Stimulated activated CD8-positive, alpha-beta memory T cell treated with anti-CD3 and anti-CD28 coated beads, Interleukin-12 subunit alpha, Interleukin-12 subunit beta, amount 100 ng/mL, for 1 hour (primary cell): ENCODE results near the gene TNFAIP1.

Experiments
- DNase-seq: peaks from one replicate; pipeline ENCODE4 v3.0.0-alpha.2; 2020; ENCODE audit warnings: low read depth

TNFAIP1 gene

DNA sequence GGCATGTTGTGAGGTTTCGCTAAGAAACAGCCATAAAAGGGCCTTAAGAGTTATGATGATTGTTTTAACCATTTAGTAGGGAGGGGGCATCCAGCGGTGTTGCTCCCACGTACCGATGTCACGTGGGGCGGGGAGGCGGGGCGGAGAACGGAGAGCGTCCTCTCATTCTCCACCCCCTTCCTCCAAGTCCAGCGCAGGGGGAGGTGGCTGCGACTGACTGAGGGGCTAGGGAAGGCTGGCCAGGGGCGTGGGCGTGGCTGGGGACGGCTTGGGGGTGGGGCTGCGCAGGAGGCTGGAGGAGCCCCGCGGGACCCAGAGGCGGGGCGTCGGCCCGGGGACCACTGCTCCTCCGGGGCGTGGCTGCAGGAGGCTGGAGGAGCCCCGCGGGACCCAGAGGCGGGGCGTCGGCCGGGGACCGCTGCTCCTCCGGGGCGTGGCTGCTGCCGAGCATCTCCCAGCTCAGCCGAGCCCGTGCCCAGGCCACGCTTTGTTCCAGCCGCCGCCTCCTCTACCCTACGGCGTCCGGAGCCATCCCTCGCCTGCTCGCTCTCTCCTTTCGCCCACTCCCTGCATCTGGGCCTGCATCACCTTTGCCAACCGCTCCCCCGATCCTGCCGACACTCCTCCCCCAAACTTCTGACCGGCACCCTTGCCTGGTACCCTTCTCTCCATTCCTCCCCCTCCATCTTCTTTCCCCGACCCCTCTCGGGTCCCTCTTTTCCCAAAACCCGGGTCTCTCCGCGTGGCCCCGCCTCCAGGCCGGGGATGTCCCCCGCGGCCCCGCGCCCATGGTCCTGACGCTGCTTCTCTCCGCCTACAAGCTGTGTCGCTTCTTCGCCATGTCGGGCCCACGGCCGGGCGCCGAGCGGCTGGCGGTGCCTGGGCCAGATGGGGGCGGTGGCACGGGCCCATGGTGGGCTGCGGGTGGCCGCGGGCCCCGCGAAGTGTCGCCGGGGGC, 36.0 kb downstream of the TNFAIP1 start, which contains the start of gene SARM1:
Gene SARM1, plus strand, starts transcription at position 450 of the 958 bp plus-strand sequence. Its CDS starts 339 bp downstream, at position 789.
- peak; percentile 62 for DNase-seq

DNA sequence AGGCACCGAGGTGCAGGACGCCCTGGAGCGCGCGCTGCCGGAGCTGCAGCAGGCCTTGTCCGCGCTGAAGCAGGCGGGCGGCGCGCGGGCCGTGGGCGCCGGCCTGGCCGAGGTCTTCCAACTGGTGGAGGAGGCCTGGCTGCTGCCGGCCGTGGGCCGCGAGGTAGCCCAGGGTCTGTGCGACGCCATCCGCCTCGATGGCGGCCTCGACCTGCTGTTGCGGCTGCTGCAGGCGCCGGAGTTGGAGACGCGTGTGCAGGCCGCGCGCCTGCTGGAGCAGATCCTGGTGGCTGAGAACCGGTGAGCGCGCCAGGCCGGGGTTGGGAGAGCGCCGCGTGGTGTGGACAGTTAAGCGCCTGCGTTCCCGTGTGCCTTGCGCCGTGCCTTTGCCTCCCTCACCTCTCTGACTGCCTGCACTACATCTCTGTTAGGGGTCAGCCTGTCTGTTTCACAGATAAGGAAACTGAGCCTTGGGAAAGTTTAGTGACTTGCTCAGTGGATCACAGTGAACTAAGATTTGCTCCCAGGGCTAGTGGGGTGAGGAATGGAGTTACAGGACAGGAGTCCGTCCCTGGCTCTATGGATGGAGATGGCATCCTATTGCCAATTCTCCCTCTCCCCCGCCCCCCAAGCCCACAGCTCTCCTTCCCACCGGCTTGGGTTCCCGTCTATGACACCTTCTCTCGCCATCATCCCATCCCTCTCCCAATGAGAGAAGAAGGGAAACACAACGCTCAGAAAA, 36.8 kb downstream of the TNFAIP1 start:
- no peak for DNase-seq

DNA sequence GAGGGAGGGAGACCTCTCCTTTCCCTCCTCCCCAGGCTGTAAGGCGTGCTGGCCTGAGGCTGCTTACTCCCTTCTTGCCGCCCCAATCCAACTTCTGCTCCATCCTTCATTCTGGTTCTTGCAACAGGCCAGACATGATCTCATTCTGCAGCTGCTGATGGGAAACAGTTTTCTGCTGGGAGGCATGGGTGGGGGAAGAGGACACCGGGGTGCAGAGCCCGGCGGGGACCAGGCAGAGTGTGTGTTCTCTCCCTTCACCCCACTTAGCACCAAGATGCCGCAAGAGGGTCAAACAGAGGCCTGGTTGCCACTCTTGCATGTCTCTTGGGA, 37.3 kb downstream of the TNFAIP1 start:
- no peak for DNase-seq

DNA sequence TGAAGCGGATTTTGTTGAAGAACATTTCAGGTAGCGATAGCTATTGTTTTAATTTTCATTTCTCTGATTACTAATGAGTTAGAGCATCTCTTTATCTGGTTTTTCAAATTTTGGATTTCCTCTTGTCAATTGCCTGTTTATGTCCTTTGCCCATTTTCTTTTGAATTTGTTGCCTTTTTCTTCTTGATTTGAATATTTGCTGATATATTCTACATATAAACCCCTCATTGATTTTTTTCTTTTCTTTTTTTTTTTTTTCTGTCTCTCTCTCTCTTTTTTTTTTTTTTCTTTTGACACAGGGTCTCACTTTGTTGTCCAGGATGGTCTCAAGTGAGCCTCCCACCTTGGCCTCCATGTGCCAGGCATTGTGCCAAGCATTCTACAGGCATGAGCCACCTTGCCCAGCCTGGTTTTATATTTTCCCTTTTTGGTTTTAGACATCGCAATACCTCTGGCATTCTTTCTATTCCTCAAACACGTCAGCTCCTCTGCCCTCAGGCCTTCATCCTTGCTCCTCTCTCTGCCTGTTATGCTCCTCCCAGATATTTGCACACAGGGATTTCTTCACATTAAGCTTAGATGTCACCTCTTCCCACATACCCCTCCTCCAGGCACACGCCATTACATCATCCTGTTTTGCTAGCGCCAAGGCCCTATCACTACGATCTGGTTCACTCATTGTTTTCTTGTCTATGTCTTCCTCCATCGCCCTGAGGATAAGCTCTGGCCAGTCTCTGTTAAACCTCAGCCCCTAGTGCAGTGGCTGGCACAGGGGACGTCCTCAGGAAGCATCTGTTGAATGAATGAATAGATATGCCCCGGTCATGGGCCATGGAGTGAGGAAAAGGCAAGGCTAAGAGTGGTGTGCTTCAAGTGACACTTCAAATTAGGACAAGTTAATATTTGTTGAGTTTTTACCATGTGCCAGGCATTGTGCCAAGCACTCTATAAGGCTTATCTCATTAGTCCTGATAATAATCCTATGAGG, 44.5 kb downstream of the TNFAIP1 start:
- no peak for DNase-seq

DNA sequence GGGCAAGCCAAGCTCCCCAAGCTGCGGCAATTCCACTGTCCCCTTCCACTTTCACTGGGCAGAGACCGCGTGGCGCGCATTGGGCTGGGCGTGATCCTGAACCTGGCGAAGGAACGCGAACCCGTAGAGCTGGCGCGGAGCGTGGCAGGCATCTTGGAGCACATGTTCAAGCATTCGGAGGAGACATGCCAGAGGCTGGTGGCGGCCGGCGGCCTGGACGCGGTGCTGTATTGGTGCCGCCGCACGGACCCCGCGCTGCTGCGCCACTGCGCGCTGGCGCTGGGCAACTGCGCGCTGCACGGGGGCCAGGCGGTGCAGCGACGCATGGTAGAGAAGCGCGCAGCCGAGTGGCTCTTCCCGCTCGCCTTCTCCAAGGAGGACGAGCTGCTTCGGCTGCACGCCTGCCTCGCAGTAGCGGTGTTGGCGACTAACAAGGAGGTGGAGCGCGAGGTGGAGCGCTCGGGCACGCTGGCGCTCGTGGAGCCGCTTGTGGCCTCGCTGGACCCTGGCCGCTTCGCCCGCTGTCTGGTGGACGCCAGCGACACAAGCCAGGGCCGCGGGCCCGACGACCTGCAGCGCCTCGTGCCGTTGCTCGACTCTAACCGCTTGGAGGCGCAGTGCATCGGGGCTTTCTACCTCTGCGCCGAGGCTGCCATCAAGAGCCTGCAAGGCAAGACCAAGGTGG, 45.7 kb downstream of the TNFAIP1 start:
- no peak for DNase-seq

DNA sequence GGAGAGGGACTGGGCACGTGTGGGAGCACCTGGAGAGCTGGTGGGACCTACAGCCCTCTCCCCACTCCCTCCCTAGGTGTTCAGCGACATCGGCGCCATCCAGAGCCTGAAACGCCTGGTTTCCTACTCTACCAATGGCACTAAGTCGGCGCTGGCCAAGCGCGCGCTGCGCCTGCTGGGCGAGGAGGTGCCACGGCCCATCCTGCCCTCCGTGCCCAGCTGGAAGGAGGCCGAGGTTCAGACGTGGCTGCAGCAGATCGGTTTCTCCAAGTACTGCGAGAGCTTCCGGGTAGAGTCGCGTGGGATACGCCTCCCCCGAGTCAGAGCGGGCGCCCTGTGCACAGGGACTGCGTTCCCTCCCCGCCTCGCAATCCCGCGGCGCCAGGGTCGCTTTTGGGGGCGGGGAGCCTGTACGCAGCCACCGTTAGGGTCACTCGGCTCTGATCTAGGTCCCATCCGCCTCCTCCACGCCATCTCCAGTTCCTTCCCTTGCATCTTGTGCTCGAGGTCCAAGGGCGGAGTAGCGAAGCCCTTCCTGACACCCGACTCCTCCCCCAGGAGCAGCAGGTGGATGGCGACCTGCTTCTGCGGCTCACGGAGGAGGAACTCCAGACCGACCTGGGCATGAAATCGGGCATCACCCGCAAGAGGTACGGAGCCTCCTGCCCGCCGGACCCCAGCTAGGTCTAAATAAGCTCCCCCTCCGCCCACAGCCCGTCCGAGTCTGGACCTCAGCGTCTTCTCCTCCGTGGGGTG, 48.9 kb downstream of the TNFAIP1 start:
- peak; percentile 45 for DNase-seq

DNA sequence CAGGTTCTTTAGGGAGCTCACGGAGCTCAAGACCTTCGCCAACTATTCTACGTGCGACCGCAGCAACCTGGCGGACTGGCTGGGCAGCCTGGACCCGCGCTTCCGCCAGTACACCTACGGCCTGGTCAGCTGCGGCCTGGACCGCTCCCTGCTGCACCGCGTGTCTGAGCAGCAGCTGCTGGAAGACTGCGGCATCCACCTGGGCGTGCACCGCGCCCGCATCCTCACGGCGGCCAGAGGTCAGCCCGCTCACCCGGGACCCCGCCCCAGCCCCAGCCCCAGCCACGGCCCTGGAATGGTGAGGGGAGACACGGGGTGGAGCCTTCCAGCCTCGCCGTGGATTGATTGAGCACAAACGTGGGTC, 49.5 kb downstream of the TNFAIP1 start:
- DNase-seq, result no peak

DNA sequence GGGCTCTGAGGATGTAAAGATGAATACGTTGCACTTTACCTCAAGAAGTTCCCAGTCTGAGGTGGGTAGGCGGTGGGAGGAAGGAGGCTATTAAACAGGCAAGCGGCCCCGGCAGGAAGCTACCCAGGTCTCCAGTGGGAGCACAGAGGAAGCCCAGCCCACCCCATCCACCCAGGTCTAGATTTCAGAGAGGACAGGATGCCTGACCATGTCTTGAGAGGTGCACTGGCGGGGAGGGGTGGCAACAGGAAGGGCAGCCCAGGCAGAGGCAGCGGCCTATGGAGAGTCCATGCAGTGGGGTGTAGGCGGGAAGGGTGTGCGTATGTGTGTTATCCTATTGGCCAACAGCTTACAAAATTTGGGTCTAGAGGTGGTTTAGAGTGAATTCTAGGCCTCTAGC, 49.8 kb downstream of the TNFAIP1 start:
- DNase-seq, result no peak

DNA sequence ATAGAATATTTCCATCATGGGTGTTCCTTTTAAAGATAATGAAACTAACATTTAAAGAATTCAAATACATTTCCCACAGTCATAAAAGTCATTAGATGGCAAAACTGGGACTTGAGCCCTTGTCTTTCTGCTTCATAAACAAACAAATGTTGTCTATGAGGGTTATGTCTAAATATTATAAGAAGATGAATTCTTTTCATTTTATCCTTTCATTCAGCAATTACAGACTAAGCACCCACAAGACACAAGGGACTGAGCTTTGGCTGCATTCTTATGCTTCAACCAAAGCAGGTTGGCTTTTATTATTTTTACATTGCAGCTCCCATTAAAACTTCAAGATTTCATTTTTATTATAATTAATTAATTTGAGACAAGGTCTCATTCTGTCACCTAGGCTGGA, 50.8 kb downstream of the TNFAIP1 start:
- DNase-seq, result no peak

DNA sequence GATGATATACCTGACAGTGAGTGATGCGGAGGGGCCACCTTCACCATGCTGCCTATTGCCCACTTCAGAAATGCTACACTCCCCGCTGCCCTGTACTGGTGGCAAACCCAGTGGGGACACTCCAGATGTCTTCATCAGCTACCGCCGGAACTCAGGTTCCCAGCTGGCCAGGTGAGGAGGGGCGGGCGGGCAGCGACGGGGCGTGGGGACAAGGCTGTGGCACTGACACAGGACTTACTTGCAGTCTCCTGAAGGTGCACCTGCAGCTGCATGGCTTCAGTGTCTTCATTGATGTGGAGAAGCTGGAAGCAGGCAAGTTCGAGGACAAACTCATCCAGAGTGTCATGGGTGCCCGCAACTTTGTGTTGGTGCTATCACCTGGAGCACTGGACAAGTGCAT, 52.5 kb downstream of the TNFAIP1 start:
- no peak for DNase-seq

DNA sequence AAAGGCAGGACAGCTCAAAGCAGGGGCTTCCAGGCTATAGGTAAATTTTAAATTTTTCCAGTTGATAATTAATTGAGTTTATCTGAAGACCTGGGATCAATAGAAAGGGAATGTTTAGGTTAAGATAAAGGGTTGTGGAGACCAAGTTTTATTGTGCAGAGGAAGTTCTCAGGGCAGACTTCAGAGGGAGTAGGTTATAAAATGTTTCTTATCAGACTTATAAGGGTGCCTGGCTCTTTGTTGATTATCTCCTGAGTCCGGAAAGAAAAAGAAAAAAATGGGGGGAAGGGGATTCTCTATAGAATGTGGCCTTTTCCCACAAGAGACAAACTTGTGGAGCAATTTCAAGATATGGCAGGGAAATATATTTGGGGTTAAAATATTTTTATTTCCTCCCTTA, 54.6 kb downstream of the TNFAIP1 start:
- DNase-seq, result no peak

DNA sequence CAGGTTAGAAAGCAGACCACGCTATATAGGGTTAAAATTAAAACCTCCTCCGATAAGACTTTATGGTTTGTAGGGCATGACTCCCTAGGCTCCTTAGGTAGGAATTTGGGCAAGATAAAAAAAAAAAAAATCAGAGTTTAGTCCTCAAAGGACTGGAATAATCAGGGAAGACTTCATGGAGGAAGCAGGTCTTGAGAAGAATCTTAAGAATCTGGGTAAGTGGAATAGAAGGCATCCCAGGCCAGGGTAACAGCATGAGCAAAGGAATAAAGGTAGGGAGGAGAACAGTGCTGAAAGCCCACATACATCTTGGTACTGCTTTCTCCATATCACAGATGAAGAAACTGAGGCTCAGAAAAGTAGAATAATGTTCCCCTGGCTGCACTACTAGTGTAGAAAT, 55.0 kb downstream of the TNFAIP1 start:
- DNase-seq, result no peak

DNA sequence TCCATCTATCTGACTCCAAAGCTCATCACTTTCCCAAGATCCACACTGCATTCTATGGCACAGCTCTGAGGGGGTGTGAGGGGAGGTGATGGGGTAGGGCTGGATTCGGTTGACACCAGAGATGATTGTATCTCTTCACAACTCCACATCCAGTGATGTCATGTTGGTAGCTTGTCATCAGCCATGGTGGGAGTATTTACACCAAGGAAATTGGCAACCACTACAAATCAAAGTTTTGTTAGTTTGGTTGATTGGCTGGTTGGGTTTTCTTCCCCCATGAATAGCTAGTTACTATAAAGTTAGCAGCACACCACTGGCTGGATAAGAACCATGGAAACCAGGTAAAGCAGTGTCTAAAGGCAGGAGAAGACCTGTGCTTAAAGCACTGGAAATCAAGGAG, 55.4 kb downstream of the TNFAIP1 start:
- DNase-seq, result no peak

DNA sequence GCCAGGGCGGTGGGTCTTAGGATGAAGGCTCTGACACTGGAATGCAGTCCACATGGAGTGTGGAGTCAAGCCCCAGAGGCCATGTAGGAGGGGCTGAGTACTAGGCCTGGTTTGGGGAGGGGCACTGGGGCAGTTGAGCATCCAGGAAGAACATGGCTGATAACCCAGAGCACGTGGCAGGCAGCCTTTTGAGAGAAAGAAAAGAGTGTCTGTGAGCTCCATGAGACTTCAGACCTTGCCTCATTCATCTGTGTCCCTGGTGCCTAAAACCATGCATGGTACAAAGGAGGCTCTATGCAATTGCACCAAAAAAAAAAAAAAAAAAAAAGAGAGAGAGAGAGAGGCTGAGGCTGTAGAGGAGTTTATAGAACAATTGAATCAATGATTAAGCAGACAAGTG, 55.8 kb downstream of the TNFAIP1 start:
- no peak for DNase-seq

DNA sequence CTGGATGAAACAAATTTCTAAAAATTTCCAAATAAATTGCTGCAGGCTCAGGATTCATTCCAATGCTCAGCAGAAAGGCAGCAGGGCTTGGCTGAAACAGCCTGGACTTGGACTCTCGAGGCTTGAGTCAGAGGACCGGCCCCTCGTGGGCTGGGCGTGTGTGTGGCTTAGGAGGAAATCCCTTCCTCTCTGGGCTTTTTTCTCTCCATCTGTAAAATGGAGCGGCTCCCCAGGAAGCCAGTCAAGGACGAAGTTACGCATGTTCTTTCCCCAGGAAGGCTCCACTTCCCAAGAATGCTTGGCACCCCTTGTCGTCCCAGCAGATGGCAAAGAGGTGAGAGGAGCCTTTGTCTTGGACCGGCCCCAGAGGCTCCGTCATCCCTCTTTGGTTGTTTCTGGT, 56.9 kb downstream of the TNFAIP1 start:
- no peak for DNase-seq

DNA sequence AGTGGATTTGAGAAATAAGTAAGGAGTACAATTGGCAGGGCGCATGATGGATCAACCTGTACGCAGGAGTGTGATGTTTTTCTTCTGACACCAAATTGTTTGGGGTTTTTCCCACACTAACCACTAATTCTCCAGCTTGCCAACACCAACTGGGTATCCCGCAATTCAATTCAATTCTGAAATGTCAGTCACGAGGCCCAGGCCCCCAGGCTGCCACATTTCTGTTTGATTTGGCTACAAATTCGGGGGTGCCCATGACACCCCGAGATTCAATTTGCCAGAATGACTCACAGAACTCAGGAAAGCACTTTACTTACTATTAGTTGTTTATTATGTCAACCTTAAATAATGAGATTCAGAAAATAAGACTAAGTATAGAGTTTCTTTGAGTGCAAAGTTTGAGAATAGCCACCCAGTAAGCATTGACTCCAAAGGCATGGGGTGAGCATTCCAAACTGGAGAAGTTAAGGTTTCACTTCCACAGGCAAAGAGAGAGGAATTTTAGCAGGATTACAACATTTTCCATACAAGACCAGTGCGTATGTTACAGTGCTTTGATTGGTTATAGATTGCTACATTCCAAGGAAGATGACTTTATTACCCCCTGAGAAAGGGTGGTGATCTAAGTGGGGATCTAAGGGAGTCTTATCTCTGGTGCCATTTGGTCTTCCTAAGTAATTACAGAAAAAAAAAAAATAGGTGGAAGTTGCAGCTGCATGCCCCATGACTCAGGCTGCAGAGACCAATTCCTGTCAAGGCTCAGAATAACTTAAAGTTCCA, 59.0 kb downstream of the TNFAIP1 start:
- no peak for DNase-seq

DNA sequence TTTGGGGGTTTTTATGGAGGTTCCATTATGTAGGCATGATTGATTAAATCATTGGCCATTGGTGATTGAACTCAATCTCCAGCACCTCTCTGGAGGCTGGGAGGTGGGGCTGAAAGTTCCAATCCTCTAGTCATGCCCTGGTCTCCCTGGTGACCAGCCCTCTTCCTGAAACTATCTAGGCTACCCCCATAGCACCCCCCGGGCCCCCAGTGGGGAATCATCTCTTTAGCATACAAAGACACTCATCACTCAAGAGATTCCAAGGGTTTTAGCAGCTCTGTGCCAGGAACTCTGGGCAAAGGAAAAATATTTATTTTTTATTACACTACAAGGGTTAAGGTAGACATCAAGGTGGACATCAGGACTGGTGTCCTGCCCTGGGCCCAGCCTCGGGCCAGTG, 59.9 kb downstream of the TNFAIP1 start:
- DNase-seq, result no peak

DNA sequence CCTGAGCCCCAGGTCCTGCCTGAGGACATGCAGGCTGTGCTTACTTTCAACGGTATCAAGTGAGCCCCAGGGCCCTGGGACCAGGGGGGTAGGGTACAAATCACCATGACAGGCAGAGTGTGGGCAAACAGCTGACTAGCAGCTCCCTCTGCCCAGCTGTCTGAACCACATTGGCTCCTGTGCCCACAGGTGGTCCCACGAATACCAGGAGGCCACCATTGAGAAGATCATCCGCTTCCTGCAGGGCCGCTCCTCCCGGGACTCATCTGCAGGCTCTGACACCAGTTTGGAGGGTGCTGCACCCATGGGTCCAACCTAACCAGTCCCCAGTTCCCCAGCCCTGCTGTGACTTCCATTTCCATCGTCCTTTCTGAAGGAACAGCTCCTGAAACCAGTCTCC, 60.4 kb downstream of the TNFAIP1 start:
- no peak for DNase-seq
